DMS153 treated with DMSO at 0.1 percent for 48 hours (cell line): Measurements from ENCODE around the gene ZCCHC2.

Source experiments
- DNase-seq: peaks from one replicate; lab custom pipeline; 2025; ENCODE audit not compliant: unreplicated experiment; lab: John Stamatoyannopoulos, UW

The ZCCHC2 gene

DNA sequence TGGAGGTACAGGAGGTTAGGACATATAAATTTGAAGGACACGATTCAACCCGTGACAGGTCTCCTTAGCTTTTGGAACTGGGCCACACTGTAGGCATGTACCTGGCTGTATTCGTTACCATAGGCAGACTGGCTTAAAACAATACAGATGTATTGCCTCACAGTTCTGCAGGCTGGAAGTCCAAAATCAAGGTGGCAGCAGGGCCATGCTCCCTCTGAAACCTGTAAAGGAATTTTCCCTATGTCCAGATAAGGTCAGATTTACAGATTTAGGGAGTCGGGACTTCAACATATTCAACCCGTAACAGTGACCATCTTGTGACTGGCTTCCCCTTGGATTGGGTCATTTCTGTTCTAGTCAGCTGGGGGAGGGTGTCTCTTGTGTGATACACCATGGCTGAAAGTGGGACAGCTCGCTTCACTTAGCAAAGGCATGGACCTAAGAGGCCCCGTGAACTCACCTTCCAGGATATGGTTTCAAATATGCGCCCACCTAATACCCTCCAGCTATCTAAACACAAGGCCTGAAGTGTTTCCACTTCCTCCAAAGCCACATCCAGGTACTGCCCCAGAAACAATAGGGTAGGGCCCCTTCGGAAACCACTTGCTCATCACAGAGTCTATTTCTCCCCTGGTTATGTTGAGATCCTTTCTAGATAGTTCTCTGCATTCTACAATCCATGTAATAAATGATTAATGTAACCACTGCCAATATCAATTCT is 85.0 kb downstream of the ZCCHC2 start:
- DNase-seq = no peak

DNA sequence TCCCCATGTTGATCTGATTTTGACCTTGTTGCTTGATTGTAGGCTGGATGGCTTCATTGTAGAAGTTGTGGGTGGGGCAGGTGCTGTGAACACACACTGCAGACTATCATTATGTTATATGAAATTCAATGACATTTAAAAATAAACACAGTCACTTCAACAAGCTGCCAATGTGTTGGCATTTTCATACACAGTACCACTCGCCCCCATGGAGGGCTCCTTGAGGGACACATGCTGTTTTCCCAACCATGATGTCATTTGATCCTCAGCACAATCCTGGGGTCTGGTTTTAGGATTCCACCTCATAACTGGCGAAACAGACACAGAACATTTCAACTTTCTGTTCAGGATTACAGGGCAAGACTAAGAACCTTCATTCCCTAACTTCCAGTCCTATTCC is 86.9 kb downstream of the ZCCHC2 start:
- no peak for DNase-seq

DNA sequence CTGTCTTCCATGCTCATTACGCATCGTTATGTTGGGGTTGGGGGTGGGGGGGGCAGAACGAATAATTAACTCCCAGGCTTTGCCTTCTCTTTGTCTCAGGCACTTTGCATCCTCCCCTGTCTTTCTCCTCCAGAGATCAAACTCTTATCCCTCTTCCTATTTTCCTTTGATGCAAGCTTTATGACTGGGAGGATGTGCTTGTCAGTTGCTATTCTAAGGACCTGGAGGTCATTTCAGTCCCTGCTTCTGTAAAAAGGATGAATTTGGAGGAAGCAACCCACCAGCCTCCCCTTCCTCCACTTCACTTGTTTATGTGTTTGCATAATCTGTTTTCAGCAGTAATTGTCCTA is 87.5 kb downstream of the ZCCHC2 start:
- DNase-seq = no peak

DNA sequence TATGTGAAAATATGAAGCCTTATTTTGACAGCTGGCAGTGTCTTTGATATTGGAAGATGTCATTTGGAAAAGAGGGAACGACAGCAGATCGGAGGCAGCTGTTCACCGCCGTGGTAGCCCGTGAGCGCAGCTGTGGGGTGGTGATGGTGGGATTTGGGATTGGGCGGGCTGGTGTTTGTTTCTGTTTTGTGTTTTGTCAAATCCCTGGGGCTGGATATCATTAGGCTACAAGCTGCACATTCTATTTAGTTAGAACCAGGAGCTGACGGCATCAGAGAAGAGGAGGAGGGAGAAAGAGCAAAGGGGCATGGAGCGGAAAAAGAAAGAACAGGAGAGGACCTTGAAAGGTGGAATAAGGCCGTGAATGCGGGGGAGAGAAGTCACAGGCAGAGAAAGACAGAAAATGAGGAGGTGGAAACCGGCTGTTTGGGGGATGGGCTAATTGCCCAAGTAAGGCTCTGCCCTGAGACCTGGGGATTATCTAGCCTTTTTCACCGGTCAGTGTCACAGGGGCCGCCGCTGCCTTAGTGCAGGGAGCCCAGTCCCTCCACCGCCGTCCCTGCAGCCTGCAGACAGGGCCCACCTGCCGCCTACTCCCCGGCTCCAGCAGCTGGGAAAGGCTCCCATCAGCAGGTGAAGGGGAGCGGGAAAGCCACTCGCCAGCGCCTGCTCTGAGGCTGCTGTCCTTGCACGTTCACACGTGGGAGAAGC is 88.0 kb downstream of the ZCCHC2 start:
- no peak for DNase-seq

DNA sequence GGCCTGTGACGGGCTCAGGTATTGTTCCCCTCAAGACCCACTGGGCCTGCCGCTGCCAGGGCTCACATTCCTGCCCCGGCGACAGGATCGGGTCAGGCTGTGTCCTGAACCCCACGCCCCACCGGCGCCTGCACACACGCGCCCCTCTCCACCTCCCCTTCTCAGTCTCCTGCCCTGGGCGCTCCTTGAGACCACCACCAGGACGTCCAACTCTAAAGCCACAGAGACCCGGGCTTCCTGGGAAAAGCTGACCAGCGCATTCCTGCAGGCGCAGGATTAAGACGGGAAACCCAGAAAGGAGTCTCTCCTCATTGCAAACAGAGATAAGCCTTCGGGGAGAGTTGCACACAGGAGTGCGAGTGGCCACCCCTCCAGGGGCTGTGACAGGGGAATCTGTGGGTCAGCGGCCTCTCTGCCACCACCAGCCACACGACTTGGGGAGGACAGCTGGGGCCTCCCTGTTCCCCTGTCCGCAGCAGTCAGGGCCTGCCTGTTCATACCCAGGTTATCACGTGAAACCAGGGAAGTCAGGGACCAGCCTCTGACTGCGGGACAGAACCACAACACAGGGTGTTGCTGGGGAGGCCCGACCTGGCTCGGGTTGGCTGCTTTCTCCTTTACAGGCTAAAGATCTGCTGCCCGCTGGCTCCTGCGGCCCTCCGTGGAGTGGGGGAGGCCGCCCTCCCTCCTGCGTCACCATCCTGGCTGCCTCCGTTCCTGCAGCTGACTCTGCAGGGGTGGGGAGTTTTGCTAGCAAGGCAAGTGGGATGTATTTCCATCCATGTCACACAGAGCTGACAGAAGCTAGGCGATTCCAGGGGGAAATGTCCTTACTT is 88.8 kb downstream of the ZCCHC2 start:
- no peak for DNase-seq

DNA sequence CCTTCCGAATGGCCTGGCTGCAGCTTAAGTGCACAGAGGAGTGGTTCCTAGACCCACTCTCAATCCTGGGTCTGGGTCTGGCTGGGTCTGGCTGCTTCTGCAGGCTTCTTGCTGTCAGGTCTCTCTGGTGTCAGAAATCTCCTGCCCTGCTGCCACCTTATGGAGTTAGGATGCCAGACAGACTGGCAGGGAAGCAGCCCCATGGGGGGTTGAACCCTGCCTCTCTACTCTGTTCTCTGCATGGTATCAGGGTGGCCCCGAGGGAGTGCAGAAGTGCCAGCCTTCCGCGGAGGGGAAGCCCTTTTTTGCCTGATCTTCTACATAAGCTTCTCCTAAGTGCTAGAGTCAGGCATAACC is 89.4 kb downstream of the ZCCHC2 start:
- no peak for DNase-seq

DNA sequence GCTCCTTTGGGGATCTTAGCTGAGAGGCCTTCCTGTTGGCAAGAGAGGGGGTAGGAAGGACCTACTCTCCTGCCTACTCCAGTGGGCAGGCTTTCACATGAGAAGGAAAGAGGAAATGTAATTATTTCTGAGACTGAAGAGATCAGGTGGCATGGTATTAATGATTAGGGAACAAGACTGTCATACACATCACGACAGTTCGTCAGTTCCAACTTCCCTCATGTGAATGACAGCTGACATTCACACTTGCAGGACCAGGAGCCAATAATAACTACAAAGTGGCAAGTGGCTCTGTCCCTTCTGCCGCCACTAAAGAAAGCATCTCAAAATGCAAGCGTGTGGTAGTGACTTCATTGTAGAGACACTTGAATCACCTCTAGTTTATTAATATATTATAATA is 90.0 kb downstream of the ZCCHC2 start:
- no peak for DNase-seq

DNA sequence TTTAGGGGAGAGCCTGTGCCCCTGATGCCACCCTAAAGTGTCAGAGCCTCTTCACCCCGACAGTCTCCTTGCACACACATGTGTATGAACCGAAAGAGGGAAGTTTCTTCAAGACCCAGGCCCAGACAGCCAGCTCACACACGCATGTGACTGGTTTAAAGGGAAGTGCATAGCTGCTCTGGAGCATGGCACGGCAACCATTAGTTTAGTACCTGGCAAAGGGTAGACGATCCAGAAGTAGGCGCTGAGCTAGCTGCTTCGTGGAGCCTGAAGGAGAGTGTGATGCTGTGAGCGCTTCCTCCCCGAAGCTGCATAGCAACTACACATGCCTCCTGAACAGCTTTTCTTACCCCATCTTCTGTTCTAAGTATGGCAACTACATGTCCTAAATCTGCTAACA is 91.7 kb downstream of the ZCCHC2 start:
- no peak for DNase-seq

DNA sequence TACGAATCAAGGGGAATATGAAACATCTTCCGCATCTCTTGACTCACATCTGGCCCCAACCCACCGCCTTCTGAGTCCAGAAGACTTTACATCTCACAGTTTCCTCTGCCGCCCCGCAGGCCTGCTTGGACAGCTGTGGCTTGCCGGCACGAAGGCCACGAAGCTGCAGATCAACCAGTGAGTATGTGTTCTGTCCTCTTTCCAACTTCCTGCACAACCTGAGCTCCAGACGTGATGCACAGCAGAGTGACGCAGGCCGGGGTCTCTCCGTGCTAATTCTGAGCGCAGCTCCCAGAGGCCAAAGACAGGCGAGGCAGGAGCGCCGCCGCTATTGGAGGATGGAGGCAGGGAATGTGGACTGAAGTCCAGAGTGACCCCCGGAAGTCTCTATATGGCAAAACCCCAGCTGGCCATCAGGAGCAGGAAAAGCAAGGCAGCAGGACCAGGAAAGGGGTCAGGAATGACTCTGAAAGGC is 93.5 kb downstream of the ZCCHC2 start:
- no peak for DNase-seq

DNA sequence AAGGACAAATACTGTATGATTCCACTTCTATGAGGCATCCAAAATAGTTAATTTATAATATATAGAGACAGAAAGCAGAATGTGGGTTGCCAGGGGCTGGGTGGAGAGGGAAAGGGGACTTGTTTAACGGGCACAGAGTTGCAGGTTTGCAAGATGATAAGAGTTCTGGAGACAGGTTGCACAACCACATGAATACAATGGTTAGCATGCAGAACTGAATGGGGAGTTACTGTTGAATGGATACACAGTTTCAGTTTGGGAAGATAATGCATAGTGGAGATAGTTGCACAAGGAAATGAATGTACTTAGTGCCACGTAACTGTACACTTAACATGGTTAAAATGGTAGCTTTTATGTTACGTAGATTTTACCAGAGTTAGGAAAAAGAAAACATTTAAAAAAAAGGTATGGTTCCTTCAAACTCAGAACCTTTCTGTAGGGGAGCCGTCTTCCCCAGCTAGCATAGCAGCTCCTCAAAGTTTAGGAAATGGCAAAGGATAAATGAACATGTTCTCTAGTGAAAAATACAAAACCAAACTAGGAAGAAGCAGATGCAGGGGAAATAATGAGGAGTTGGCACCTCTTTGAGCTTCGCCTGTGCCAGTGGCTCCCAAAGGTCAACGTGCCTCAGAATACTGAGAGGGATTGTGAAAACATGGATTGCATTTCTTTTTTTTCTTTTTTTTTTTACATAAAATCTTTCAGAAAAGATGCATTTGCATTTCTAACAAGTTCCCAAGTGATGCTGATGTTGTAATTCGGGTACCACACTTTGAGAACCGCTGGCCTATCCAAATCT is 95.2 kb downstream of the ZCCHC2 start:
- no peak for DNase-seq

DNA sequence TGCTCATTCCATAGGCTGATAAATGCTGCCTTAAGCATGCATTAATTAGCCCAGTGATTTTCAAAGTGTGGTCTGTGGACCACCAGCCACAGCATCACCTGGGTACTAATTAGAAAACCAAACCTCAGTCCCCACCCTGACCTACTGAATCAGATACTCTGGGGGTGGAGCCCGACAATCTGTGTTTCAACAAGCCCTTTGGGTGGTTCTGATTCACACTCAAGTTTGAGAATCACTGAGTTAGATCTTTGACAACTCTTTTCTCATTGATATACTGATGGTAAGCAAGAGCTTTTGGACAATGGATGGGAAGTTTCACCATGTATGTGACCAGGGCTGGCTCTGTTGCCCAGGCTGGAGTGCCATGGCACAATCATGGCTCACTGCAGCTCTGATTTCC is 95.9 kb downstream of the ZCCHC2 start:
- no peak for DNase-seq

DNA sequence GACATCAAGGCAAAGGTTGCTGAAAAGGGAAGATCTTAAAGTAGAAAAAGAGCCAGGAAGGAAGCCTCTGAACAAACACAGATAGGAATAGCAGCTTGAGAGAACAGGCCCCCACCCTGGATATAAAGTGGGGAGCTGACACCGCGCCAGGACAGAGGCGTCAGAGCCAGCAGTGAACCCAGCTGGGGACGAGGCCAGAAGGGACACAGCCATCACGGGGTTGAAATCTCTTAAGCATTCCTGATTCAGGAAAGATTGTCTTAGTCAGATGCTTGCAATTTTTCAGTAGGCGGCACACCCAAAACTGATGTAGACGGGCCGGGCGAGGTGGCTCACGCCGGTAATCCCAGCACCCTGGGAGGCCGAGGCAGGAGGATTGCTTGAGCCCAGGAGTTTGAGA is 98.7 kb downstream of the ZCCHC2 start:
- no peak for DNase-seq

DNA sequence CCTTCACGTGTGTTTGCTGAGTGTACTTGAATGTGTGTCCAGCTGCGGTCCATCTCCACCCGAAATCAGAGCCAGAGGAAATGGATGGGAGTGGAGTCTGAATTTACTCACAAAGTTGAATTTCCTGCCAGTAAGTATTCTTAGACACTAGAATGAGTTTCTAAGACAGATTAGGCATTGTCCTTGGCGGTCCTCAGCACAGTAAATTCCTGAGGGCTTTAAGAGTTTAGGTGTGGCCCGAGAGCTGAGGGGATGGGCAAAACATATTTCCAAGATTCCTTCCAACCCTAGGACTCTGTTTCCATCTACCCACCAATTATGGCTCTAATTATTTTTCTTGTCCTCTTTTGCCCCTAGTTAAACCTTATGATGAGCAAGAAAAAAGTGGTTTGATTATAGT is 102.2 kb downstream of the ZCCHC2 start:
- no peak for DNase-seq
